MV-4-11 (cell line): ENCODE data around the gene VPS50.
"Not testable (repeated sequence)": the region's sequence is repeated elsewhere in the genome, so short reads cannot be mapped to it uniquely, and the experiment has no call there.

Source experiments
- DNase-seq: peaks from one replicate; lab custom pipeline; 2025; lab: John Stamatoyannopoulos, UW

The VPS50 gene

DNA sequence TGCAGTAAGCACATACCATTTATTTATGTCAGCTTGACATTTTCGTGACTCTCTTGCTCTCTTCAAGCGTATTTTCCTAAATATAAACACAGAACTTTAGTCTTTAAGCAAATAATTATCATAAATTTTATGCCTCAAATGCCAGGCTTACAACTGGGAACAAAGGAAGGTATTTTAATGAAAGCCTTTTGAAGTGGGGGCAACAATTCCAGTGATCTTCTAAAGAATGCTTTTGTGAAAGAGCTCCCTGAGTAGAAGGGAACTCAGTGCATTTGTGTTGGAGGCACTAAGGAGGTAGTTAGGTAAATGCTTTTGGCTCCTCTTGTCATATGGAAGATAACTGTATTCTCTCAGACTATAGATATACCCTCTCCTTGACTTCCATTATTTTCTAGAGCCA is 104.9 kb downstream of the VPS50 start:
- no peak for DNase-seq

- not testable (repeated sequence) for DNase-seq
Measured at GRCh38 chr7:93342178-93342577, 110.0 kb downstream of the VPS50 start.

DNA sequence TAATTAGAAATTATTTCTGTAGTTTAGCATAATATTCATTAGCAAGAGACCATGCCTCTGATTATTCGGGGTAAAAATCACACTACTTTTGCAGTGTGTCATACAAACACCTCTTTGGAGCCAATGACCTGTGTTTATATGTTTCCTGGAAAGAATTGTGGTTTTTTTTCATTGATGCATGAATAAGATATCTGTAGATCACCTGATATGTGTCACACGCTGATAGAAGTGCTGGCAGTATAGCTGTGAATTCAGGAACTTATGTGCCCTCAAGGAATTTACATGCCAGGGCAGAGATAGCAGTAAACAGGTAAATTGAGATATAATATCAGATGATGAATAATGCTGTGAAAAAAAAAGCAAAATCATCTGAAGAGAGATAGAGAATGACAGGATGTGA is 118.2 kb downstream of the VPS50 start:
- no peak for DNase-seq

GRCh38 chr7:93352881-93353280 is 120.7 kb downstream of the VPS50 start:
- DNase-seq = no peak

GRCh38 chr7:93354815-93355214 is 122.6 kb downstream of the VPS50 start:
- DNase-seq = no peak

DNA sequence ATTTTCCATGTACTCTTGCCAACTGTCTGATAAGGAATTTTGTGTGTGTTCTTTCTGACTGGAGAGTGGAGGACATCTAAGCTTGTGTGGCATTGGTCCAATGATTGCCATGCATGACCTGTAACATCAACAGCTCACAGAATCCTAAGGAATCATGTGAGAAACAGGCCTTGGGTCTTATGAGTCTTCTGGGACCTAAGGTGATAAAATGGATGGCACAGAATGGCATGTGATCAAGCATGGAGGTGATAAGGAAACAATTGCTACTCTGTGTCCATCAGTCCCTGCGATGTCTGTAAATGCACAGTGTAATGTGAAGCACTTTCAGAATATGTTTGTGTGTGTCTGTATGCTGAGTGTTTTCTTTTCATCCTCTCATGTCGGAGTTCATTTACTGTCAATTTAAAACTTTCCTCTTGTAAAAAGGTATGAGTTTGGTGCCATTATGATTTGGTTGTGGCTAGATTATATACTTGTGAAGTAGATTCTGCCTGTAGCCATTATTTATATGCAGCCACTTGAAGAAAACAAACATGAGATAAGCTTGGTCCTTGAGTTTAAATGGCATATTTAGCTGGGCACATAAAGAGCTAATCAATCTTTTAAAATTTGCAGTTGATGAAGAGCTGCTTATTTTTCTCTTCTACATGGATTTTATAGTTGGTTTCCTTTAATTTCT is 127.5 kb downstream of the VPS50 start:
- no peak for DNase-seq

DNA sequence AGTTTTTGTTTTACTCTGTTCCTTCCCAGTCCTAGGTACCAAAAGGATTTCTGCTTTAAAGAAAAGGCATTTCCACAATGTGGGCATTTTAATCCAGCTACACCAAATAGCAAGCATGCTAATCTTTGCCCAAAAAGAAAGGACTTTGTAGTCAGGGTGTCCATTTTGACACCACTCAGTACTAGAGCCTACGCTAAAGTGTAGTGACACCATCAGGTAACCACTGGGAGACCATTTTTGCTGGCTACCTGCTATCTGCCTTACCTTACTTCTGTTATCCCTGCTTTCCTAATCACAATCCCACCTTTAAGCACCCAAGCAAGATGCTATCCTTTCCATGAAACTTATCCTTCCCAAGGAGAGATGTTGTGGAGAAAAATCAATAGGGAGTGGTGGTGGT is 129.7 kb downstream of the VPS50 start:
- DNase-seq = no peak

GRCh38 chr7:93364806-93365205 is 132.6 kb downstream of the VPS50 start:
- DNase-seq = no peak

- DNase-seq = no peak
Measured at GRCh38 chr7:93365341-93365740, 133.2 kb downstream of the VPS50 start.

- no peak for DNase-seq
Measured at GRCh38 chr7:93366816-93367215, 134.7 kb downstream of the VPS50 start.

GRCh38 chr7:93367254-93367653 is 135.1 kb downstream of the VPS50 start:
- DNase-seq = no peak

- DNase-seq = not testable (repeated sequence)
Measured at GRCh38 chr7:93370937-93371336, 138.8 kb downstream of the VPS50 start.

- DNase-seq = no peak
Measured at GRCh38 chr7:93373537-93373936, 141.4 kb downstream of the VPS50 start.

DNA sequence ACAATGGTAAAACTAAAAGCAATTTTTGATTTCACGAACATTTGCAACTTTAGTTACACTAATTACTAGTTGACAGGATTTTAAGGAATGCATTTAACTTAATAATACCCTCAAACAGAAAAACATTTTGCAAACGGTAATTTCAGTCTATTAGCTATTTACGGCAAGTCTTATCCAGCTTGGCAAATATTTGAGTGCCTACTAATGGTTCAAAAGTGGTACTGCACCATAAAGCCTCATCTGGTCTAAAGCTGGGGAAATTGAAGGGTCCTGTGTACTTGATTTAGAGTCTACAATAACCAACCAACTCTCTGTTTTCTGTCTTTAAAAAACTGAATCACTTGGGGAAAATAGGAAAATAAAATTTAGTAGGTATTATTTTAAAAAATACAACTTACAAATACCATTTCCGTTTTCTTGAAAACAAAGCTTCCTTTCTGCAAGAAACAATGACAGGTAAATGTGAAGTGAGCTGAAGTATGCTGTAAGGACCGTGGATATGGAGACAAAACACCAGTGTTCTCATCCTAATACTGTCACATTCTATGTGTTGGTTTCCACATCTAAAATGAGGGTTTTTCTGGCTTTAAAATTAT is 142.3 kb downstream of the VPS50 start:
- DNase-seq = peak; percentile 0

DNA sequence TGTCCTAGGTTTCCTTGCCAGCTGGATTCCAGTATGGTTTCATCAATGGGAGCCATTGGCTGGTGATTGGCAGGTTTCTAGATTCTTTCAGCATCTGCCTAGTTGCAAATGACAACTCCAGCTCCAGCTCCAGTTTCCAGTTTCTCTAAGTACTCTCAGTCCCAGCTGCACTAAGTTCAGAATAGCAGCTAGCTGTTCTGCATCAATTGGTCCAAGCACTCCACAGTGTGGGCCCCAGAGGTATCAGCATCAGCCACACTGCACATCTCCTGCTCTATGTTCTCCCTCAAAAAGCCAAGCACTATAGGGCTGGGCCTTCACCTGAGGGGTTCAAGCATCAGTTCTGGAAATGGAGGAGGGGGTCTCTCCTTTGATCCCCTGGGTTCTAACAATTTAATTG is 143.4 kb downstream of the VPS50 start:
- no peak for DNase-seq

- DNase-seq = peak; percentile 20
Measured at GRCh38 chr7:93378131-93378760, 146.1 kb downstream of the VPS50 start.

GRCh38 chr7:93382362-93382761 is 150.2 kb downstream of the VPS50 start:
- DNase-seq = no peak

DNA sequence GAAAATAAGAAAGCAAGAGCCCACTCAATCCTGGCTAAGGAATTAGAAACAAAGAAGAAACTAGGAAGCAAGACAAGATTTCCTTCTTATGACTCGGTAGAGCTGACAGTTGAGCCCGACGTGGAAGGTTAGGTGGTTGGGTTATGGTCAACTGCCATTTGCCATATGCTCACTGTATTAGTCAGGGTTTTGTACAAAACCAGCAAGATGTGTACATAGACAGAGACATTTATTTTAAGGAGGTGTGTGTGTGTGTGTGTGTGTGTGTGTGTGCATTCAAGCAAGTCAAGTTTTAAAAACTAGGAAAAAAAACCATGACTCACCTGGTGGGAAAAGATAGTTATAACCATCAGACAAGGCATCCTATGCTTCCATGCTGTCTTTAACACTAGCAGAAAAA is 158.5 kb downstream of the VPS50 start:
- no peak for DNase-seq

GRCh38 chr7:93392984-93393383 is 160.8 kb downstream of the VPS50 start:
- DNase-seq = no peak

DNA sequence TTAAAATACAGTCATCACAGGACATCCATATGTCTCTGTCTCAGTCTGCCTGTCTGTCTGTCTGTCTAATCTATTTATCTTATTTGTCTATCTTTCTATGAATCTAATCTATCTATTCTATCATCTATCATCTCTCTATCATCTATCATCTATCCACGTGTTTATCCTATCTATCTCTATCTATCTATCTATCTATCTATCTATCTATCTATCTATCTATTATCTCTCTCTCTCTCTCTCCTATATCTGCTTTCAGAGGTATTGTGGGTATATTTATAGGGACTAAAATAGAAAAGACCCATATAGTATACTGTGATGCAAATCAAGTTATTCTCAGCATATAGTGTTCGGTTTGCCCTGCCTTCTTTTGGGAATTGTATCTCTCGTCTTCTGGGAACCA is 167.5 kb downstream of the VPS50 start:
- no peak for DNase-seq

DNA sequence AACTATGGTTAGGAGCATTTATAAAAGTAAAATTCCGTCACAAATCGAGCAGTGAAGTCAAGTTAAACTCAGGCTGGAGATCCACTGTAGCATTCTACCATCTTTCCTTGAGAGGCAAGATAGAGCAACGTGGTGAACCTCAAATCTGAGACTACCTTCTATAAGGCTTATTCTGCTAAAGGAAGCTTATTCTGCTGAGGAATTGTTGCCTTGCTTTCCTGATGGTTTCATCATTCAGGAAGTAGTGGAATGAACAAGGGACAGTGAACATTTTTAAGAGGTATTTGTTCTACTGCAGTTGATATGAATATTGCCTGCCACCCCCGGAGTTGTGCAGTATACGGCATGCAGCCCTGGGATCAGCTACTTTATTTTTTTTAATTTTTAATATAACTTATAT is 170.8 kb downstream of the VPS50 start:
- no peak for DNase-seq

GRCh38 chr7:93407239-93407638 is 175.1 kb downstream of the VPS50 start:
- DNase-seq = no peak

GRCh38 chr7:93409324-93409723 is 177.2 kb downstream of the VPS50 start:
- no peak for DNase-seq
